Esophagus muscularis mucosa (tissue), 3 donors: ENCODE measurements around the gene KLC4.

Experiments
- POLR2A ChIP-seq: fragments of 450-650 bp; IDR thresholded peaks from one replicate; pipeline ENCODE4 v1.6.1; 2017; ENCODE audit warnings: antibody characterized with exemption, moderate library complexity, mild to moderate bottlenecking, low read depth
- TF ChIP-seq, protein P1 (sequence below), 3 experiments: fragments of 200-600 bp in 2 of 3; fragments of 450-650 bp in 1 of 3; sonication (generic) in 2 of 3; IDR thresholded peaks; one replicate each; pipeline ENCODE4 v1.5.1; 2017 to 2019; ENCODE audit warnings: antibody characterized with exemption in 3 of 3, mild to moderate bottlenecking in 2 of 3, moderate library complexity in 1 of 3

GRCh38 chr6:43011207-43011606 lies 48.2 kb upstream of the KLC4 start:
- TF ChIP-seq POLR2A: no peak
- TF ChIP-seq, protein P1, sequence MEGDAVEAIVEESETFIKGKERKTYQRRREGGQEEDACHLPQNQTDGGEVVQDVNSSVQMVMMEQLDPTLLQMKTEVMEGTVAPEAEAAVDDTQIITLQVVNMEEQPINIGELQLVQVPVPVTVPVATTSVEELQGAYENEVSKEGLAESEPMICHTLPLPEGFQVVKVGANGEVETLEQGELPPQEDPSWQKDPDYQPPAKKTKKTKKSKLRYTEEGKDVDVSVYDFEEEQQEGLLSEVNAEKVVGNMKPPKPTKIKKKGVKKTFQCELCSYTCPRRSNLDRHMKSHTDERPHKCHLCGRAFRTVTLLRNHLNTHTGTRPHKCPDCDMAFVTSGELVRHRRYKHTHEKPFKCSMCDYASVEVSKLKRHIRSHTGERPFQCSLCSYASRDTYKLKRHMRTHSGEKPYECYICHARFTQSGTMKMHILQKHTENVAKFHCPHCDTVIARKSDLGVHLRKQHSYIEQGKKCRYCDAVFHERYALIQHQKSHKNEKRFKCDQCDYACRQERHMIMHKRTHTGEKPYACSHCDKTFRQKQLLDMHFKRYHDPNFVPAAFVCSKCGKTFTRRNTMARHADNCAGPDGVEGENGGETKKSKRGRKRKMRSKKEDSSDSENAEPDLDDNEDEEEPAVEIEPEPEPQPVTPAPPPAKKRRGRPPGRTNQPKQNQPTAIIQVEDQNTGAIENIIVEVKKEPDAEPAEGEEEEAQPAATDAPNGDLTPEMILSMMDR (IDR thresholded peaks at IDR 0.05): no peak
